HCEC 1CT (cell line): ENCODE data around the gene POLE2.
"Not testable (repeated sequence)": the region's sequence is repeated elsewhere in the genome, so short reads cannot be mapped to it uniquely, and the experiment has no call there.

Source experiments
- DNase-seq: peaks from one replicate; pipeline ENCODE4 v3.0.0-alpha.2; 2017

POLE2 gene

DNA sequence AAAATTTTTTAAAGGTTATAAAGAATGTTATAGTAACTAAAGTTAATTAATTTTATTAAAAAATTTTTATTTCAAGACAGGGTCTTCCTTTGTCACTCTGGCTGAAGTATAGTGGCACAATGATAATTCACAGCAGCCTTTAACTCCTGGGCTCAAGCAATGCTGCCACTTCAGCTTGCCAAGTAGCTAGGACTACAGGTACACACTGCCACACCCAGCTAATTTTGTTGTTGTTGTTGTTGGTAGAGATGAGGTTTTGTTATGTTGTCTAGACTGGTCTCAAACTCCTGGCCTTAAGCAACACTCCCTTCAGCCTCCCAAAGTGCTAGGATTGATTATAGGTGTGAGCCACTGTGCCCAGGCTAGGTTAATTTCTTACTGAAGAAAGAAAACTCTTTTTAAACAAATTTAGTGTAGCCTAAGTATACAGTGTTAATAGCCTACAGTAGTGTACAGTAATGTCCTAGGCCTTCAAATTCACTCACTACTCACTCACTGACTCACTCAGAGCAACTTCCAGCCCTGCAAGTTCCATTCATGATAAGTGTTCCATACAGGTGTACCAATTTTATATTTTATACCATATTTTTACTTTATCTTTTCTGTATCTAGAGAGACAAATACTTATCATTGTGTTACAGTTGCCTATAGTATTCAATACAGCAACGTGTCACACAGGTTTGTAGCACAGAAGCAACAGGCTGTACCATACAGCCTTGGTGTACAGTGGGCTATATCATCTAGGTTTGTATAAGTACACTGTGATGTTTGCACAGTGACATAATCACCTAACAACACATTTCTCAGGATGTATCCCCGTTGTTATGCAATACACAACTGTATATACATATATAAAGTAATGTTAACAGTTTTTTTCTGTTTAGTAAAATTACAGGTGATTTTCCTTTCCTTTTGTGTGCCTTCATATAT is 28.2 kb downstream of the POLE2 start:
- DNase-seq = no peak

DNA sequence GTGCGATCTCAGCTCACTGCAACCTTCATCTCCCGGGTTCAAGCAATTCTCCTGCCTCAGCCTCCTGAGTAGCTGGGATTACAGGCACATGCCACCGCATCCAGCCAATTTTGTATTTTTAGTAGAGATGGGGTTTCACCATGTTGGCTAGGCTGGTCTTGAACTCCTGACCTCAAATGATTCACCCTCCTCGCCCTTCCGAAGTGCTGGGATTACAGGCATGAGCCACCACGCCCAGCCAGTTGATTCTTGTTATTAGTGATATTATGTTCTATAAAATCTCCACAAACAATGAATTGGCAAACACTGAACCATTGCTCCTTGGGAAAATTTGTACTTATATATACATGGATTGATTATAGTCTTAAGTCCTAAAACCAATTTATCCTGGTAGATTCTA is 30.5 kb downstream of the POLE2 start:
- peak; percentile 2 for DNase-seq

DNA sequence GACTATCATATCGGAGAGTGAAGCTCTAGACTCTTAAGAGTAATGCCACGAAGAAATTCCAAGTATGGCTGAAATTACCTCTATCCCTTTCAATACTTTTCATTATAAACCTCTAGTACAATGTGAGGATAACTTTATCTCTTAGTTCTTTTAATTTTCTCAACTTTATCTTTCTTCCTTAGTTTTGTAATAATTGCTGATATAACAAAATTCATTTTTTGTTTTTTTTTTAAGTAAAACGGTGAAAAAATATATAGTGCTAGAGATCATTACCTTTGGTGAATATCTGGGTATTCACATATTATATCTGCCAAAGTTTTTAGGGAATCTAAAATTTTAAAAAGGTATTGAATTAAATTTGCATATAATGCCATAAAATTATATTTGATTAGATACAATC is 33.5 kb downstream of the POLE2 start:
- DNase-seq = no peak

DNA sequence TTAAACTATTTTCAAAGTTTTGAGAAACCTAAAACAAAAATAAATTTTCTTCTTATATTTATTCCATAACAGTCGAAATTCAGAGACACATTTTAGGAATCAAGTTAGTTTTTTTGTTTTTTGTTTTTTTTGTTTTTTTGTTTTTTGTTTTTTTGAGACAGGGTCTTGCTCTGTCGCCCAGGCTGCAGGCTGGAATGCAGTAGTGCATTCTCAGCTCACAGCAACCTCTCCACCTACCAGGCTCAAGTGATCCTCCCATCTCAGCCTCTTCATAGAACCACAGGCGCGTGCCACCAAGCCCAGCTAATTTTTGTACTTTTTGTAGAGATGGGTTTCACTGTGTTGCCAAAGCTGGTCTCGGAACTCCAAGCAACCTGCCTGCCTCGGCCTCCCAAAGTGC is 34.5 kb downstream of the POLE2 start:
- no peak for DNase-seq

- no peak for DNase-seq
Measured at GRCh38 chr14:49642163-49642562, 45.9 kb downstream of the POLE2 start.

DNA sequence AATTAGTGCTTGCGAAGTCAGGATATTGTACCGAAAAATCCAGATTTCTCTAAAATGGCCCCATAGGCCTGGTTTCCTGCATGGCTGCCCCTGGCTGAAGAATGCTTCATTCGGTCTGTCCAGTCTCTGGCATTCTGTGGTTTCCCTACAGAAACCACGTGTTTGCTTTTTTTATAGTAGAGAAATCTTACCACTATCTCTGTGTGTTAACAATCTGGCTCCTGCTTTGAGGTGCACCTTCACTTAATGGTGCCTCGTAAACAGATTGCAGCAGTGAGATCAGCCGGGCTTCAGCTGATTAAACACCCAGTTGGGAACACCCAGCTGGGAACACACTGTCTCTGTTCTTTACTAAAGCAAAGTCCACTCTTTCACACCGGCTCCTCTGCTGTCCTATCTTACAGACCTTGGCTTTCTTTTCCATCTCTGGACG is 46.3 kb downstream of the POLE2 start:
- DNase-seq = no peak

DNA sequence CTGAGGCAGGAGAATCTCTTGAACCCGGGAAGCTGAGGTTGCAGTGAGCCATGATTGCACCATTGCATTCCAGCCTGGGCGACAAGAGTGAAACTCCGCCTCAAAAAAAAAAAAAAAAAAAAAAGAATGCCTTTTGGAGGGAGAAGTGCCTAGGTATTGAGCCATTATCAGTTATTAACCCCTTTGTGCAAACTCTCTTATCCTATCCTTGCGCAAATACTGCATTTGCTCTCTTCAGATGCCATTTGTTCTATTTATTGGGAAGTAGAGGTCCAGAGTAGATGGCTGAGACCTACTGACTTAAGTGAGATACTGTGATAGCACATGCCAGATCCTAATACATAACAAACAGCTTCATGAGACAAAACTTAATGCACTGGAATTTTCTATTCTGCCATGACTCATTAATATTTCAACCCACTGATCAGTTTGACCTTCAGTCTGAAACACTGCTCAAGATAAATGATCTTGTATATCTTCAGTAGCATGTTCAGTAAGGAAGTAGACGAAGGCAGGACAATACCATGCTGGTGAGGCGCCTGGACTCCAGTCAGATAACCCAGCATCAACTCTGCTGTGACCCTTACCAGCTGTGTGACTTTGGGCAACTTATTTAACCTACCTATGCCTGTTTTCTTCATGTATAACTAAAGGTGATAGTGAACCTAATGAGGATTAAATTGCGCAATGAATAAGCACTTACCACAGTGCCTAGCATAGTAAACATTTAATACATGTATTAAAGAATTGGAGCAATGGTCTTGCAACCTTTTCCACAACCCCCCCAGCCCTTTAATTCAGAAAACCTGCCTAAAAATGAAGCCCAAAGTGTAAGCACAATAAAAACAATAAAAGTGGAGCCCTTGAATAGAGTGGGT is 47.2 kb downstream of the POLE2 start:
- no peak for DNase-seq

DNA sequence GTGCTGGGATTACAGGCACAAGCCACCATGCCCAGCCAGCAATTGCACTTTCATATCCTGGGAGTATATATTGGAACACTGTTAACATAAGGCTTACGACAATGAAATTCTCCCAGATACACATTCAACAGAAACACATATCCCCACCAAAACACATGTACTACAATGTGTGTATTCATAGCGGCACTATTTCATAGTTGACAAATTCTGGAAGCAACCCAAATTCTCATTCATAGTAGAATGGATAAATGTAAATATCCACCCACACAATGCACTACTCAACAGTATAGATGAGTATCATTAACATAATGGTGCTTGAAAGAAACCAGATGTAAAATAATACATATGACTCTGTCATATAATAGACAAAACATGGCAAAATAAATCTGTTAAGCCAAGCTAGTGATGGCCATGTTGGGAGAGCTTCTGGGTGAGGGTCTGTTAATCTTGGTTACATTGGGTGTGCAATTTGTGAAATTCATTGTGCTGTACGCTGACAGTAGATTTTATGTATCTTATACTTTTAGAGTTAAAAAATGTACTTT is 50.4 kb downstream of the POLE2 start:
- no peak for DNase-seq

DNA sequence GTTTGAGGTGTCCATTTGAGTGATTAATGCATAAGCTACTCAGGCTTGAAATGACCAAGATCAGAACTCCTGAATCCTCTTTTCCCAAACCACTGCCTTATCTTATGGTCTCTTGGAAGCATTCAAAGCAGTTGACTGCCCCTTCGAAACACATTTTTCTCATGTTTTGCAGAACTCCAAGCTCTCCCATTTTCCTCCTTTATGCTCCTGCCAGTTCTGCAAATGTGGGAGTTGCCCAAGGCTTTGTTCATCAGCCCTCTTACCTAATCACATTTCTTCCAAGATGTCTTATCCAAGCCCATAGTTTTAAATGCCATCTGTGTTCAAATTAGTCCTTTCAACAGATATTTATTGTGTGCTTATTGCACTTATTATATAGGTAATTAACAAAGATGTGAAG is 51.1 kb downstream of the POLE2 start:
- no peak for DNase-seq

GRCh38 chr14:49634547-49635334 is 53.3 kb downstream of the POLE2 start, which contains the start of gene DNAAF2:
Gene DNAAF2 (minus strand): TSS chr14:49635244. CDS start chr14:49635149, 95 bp downstream.
- peak; percentile 67 for DNase-seq

DNA sequence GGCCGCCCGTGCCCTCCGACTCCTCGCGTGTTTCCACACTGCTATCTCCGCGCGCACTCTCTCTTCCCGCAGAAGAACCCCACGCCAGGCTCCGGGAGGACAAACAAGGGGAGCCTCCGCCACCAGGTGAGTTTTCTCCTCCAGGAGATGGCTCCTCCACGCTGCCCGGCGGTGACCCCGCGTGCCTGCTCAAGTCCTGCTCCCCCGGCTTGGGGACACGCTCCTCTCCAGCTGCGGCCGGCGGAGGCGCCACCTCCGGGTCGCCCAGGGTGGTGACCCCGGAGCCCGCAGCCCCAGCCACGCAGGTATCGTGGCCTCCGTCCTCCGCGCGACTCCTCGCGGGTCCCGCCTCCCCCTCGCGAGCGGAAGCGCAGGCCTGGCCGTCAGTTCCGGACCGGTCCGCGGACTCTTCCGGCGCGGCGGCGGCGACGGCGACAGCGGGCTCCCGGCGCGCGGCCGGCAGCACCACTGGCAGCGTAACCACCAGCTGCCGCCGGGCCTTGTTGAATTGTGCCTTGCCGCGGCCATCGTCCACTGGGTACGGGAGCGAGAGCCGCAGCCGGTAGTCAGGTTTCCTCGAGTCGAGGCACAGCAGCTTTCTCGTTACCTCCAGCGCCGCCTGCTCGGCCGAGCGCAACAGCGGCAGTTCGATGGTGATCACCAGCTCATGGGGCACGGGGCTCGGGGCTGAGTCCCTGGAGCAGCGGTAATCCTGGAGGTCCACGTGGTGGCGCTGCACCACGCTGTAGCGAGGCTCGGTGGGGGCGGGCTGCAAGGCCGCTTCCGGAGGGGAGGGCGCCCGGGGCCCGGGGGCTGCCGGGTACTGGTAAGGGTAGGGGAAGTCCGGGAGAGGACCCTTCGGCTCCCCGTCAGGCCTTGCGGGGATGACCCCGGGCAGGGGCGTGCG is 54.1 kb downstream of the POLE2 start:
- DNase-seq = peak; percentile 94

DNA sequence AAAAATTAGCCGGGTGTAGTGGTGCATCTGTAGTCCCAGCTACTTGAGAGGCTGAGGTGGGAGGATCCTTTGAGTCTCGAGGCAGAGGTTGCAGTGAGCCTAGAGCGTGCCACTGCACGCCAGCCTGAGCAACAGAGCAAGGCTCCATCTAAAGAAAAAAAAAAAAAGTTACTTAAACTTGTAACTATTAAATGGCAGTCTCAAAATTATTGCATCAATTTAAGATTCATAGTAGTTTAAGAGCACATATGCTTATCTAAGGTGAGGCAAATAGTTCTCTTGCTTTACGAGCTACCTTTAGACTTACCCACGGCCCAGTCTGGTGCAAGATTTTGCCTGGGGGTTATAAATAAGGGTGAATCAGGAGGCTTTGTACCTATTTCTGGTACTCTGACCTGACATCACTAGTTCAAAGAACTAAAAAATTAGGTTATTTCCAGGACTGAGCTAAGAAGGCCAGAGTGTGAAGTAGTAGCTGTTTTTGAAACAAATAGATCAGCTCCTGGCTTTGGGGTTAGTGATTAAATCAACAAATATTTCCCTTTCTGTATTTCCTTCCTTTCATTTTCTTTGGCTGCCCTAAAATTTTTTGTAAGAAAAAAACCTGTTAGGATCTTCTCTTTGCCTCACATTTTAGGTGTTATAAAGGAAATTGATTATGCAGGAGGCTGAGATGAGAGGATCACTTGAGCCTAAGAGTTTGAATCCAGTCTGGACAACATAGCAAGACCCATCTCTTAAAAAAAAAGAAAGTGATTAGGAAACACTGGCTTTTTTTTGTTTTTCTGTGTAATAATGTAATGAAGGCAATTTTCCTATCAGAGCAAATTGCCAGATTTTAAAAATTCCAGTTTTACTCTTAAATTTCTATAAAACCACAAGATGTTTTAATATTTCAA is 63.8 kb downstream of the POLE2 start:
- DNase-seq = peak; percentile 26

DNA sequence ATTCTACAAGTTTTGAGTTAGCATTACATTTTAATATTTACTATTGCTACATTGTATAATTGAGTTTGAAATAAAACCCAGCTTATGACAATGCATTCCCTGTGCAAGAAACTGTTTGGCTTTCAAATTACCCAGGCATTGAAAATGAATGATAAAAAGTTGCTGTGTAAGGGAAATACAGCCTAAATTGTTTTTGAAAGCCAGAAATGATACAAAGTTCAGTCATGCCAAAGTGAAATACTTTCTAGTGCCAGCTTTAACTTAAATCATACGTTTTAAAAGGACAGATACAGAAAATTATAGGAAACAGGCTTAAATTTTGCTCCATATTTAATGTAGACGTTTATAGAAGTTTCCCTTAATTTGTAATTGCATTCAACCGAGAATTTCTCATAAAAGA is 64.6 kb downstream of the POLE2 start:
- DNase-seq = no peak

DNA sequence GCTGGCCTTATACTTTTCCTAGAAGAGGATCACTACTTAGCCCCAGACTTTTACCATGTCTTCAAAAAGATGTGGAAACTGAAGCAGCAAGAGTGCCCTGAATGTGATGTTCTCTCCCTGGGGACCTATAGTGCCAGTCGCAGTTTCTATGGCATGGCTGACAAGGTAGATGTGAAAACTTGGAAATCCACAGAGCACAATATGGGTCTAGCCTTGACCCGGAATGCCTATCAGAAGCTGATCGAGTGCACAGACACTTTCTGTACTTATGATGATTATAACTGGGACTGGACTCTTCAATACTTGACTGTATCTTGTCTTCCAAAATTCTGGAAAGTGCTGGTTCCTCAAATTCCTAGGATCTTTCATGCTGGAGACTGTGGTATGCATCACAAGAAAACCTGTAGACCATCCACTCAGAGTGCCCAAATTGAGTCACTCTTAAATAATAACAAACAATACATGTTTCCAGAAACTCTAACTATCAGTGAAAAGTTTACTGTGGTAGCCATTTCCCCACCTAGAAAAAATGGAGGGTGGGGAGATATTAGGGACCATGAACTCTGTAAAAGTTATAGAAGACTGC is 65.9 kb downstream of the POLE2 start:
- DNase-seq = no peak

DNA sequence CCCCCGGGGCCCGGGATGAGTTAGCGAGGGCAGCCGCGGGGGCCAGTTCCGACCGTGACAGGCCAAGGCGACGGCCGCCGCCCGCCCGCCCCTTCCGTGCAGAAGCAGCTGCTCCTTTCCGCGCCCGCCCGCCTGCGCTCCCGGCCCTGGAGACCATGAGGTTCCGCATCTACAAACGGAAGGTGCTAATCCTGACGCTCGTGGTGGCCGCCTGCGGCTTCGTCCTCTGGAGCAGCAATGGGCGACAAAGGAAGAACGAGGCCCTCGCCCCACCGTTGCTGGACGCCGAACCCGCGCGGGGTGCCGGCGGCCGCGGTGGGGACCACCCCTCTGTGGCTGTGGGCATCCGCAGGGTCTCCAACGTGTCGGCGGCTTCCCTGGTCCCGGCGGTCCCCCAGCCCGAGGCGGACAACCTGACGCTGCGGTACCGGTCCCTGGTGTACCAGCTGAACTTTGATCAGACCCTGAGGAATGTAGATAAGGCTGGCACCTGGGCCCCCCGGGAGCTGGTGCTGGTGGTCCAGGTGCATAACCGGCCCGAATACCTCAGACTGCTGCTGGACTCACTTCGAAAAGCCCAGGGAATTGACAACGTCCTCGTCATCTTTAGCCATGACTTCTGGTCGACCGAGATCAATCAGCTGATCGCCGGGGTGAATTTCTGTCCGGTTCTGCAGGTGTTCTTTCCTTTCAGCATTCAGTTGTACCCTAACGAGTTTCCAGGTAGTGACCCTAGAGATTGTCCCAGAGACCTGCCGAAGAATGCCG is 66.7 kb downstream of the POLE2 start:
- DNase-seq = peak; percentile 54

GRCh38 chr14:49620182-49621113 is 67.6 kb downstream of the POLE2 start, which contains the start of the genes MGAT2 and RPL36AL:
Gene MGAT2 (plus strand): TSS chr14:49620799. CDS start chr14:49621269, 470 bp downstream.
Gene RPL36AL (minus strand): TSS chr14:49620626. CDS start chr14:49619104, 1,522 bp downstream.
- DNase-seq = peak; percentile 98

- DNase-seq = no peak
Measured at GRCh38 chr14:49619730-49620129, 68.3 kb downstream of the POLE2 start.

- DNase-seq = not testable (repeated sequence)
Measured at GRCh38 chr14:49619273-49619672, 68.7 kb downstream of the POLE2 start.
